HTR-8/SVneo (cell line): ENCODE measurements around the gene STRN3.
"Not testable (repeated sequence)": the region's sequence is repeated elsewhere in the genome, so short reads cannot be mapped to it uniquely, and the experiment has no call there.

Source experiments
- DNase-seq: peaks from one replicate; pipeline ENCODE4 v3.0.0; 2011; ENCODE audit warnings: low spot score, mixed read lengths; ENCODE audit not compliant: insufficient read length
- FAIRE-seq: peaks from 2 replicates; lab custom pipeline; 2011; peaks lifted over from hg19 to GRCh38; lab: Jason Lieb, UNC

The STRN3 gene

GRCh38 chr14:31006703-31007102, 19.5 kb downstream of the STRN3 start:
- no peak for FAIRE-seq

DNA sequence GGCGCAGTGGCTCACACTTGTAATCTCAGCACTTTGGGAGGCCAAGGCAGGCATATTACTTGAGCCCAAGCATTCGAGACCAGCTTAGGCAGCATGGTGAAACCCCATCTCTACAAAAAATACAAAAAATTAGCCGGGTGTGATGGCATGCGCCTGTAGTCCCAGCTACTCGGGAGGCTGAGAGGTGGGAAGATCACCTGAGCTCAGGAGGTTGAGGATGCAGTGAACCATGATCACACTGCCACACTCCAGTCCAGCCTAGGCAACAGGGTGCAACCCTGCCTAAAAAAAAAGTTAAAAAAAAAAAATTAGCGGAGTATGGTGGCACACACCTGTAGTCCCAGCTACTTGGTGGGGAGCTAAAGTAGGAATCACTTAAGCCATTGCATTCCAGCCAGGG, 22.2 kb downstream of the STRN3 start:
- not testable (repeated sequence) for FAIRE-seq, DNase-seq

More at GRCh38 chr14:31006703-31007102, 19.5 kb downstream of the STRN3 start:
- DNase-seq: no peak

GRCh38 chr14:31003284-31003683, 22.9 kb downstream of the STRN3 start:
- DNase-seq (no peak), FAIRE-seq (no peak)

- FAIRE-seq (peak; percentile 42), DNase-seq (no peak)
Measured at GRCh38 chr14:31001339-31001658, 24.9 kb downstream of the STRN3 start.

DNA sequence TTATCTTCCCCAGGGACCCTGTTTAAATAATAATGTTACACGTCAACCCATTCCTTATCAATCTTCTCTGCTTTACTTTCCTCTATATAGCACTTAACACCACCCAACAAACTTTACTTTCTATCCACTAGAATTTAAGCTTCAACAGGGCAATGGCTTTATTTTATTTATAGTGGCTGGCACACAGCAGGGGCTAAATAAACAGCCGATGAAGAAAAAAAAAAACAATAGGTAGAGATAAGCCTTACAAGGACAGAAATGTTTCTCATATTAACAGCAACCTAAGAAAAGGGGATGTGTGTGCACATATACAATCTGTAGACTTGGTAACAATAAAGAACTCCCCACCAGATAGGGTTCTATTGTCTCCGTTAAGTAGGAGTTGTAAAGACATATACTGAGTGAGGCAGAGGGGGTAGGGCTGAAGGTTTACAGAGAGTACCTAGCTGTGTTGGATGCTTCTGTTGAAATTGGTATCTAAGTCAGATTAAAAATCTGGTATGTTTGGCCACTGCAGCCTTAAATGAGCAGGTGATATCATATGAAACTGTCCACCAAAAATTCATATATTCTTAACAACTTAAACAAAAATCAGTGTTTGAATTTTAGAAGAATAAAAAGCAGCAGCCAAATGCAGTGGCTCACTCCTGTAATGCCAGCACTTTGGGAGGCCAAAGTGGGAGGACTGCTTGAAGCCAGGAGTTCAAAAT, 25.4 kb downstream of the STRN3 start:
- no peak for DNase-seq
- no peak for FAIRE-seq

- DNase-seq: no peak
- FAIRE-seq: no peak
Measured at GRCh38 chr14:30999038-30999773, 27.0 kb downstream of the STRN3 start.

DNA sequence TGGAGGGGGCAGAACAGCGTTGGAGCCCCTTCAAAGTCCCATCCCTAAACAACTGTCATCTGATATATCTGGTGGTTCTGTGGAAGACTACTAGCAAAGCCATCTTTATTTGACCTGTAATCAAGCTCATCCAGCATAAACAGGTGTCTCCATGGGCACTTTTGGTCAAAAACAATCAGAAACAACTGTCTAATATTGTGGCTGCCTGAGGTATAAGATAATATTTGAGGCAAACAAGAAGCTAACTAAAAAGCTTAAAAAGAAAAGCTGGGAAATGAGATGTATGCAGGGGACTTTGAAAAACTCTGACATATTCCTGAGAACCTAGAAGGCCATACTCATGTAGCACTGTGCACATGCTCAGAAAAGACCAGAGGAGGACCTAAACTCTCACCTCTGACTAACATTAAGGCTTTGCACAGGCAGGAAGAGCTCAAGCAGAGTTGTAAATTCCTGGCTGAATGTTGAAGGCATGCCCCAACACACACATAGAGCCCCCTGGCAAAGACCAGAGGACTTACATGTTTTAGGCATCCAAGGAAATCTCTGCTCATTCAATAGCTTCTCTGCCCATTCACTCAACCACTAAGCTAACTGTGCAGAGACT, 28.0 kb downstream of the STRN3 start:
- DNase-seq: no peak
- FAIRE-seq: peak; percentile 63

DNA sequence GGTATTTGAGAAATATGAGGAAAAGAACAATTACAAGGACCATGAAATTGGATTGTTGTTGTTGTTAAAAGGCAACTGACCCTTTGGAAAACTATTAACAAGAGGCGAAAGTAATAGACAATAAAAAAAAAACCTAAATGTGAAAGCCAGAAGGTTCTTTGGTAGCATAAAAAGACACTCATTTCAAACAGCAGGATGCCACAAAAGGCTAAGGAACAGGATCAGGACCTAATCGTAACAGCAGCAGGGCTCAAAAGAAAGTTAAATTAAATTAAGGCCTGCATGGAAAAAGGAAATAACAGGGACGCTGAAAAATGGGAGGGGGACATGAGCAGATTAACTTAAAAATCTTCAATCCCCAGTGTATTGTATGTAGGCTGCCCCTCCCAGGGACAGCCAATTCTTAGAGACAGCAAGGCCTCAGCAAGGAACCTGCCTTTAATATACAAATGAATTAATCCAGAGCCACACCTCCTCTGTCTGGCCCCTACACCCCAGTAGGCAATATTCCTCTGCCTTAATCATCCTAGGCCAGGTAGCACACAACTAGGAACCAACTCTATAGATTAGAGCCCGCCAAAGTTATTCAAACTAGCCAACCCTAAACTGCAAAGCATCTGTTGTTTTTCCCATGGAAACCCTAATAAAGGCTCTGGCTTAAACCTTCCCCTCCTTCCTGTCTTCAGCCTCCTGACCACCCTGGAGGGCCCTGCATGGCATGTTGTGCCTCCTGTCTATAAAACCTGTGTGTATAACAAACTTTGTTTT, 29.1 kb downstream of the STRN3 start:
- FAIRE-seq: no peak

DNA sequence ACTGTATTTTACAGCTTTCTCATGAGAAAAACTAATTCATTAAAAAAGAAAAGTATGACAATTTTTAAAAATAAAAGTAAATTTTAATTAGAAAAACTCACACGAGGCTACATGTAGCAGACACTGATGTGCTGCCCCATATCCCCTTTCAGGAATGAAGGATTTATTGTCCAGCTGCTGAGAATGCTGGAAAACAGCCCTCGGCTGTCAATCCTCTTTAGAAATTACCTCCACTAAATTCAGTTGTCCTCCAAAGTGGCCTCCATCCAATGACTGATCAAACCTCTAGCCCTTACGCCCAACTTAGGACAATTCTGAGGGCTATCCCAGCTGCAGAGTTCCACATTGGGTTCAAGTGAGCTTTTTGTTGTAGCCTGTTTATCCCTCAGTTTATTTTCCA, 30.5 kb downstream of the STRN3 start:
- DNase-seq (no peak), FAIRE-seq (no peak)

More for the DNA sequence above, 29.1 kb downstream of the STRN3 start:
- DNase-seq: no peak

GRCh38 chr14:30994681-30995620, 31.2 kb downstream of the STRN3 start:
- peak; percentile 72 for FAIRE-seq
- DNase-seq: no peak

GRCh38 chr14:30993071-30993470, 33.1 kb downstream of the STRN3 start:
- FAIRE-seq (no peak), DNase-seq (no peak)

DNA sequence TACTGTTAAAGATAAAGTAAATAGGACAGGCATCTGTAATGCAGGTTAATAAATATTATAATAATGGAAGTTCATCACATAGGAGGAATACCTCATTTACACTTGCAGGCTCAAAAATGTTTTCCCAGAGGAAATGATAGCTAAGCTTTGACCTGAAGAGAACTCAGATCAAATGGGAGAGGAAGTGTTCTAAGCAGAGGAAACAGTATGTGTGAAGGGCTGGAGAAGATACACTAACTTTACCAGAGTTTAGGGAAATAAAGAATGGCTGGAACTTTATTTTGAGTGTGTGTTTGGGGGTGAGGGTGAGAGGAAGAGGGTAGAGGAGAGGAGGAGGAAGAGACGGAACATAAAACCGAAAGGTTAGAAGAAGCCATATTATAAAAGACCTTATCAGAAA, 34.8 kb downstream of the STRN3 start:
- FAIRE-seq (peak; percentile 60), DNase-seq (no peak)

GRCh38 chr14:30990770-30991169, 35.4 kb downstream of the STRN3 start:
- peak; percentile 92 for FAIRE-seq
- DNase-seq: no peak

DNA sequence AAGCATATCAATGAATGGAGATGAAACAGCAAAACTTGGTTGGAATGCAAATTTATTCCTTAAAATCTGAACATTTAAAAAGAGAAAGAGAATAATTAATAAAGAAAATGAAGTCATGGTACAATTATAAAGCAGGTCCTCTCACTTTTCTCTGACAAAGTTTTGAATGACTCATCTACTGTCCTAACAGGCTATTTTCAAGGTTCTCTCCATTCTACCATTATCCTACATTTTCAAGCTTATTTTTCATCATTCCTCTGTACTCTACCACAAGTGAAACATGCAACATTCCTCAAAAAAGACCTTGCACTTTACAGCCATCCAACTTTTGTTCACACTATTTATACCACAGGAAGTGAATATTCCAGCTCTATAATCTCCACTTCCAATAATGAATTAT, 37.7 kb downstream of the STRN3 start:
- FAIRE-seq: peak; percentile 38
- DNase-seq: no peak

- no peak for FAIRE-seq
- DNase-seq: no peak
Measured at GRCh38 chr14:30985796-30986195, 40.4 kb downstream of the STRN3 start.

GRCh38 chr14:30983858-30984257, 42.3 kb downstream of the STRN3 start:
- no peak for DNase-seq
- no peak for FAIRE-seq

DNA sequence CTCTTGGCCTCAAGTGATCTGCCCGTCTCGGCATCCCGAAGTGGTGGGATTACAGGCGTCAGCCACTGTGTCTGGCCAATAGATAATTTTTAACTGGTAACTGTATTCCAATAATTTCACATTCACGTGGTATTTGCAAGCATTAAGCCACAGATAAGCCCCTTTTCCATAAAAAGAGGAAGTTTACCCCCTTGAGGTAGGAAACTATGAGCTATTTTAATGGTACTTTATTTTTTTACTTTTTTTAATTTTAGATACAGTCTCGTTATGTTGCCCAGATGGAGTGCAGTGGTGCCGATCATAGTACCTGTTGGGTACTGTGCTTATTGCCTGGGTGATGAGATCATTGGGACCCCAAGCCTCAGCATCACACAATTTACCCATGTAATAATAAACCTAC, 43.6 kb downstream of the STRN3 start:
- DNase-seq: no peak
- FAIRE-seq: no peak

DNA sequence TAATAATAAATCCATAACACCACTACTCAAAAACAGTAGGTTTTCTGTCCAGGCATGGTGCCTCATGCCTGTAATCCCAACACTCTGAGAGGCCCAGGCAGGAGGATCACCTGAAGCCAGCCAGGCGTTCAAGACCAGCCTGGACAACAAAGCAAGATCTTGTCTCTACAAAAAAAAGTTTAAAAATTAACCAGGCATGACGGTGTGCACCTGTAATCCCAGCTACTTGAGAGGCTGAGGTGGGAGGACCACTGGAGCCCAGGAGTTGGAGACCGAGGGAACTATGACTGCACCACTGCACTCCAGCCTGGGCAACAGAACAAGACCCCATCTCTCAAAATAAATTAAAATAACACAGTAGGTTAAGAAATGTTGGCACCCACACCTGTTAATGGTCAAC, 45.2 kb downstream of the STRN3 start:
- DNase-seq (no peak), FAIRE-seq (no peak)

DNA sequence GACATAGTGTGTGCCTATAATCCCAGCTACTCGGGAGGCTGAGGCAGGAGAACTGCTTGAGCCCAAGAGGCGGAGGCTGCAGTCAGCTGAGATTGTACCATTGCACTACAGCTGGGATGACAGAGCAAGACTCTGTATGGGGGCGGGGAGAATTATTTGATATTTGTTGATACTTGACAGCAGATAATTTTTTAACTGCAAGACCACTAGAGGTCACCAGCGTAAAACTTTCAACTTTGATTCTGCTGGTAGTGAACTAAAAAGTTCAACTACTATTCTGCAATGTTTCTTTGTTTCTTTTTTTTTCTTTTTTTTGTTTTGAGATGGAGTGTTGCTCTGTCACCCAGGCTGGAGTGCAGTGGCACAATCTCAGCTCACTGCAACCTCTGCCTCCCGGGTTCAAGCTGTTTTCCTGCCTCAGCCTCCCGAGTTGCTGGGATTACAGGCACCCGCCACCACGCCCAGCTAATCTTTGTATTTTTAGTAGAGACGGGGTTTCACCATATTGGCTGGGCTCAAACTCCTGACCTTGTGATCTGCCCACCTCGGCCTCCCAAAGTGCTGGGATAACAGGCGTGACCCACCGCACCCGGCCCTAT, 46.0 kb downstream of the STRN3 start:
- FAIRE-seq: peak; percentile 48
- peak; percentile 86 for DNase-seq
